Epidermal melanocyte (primary cell): ENCODE results near the gene POLK.
"Not testable (repeated sequence)": the region's sequence is repeated elsewhere in the genome, so short reads cannot be mapped to it uniquely, and the experiment has no call there.

ENCODE experiments used
- DNase-seq: peaks from one replicate; pipeline ENCODE4 v3.0.0; 2011; ENCODE audit warnings: low spot score; ENCODE audit not compliant: insufficient read length

Gene POLK

GRCh38 chr5:75510417-75510835 lies 1.3 kb upstream of the POLK start:
- no peak for DNase-seq

- no peak for DNase-seq
These were observed 756 bp upstream of the POLK start for GRCh38 chr5:75510836-75511434.

- no peak for DNase-seq
These were observed 838 bp downstream of the POLK start for GRCh38 chr5:75512383-75513074.

GRCh38 chr5:75513841-75514240 lies 2.1 kb downstream of the POLK start:
- DNase-seq = no peak

GRCh38 chr5:75514323-75514722 lies 2.6 kb downstream of the POLK start:
- no peak for DNase-seq

- no peak for DNase-seq
These were observed 8.1 kb downstream of the POLK start for GRCh38 chr5:75519761-75520160.

GRCh38 chr5:75521195-75521594 lies 9.5 kb downstream of the POLK start:
- no peak for DNase-seq

- DNase-seq = no peak
These were observed 10.3 kb downstream of the POLK start for GRCh38 chr5:75522025-75522424.

GRCh38 chr5:75522542-75522941 lies 10.9 kb downstream of the POLK start:
- no peak for DNase-seq

- DNase-seq = no peak
These were observed 11.6 kb downstream of the POLK start for GRCh38 chr5:75523275-75523674.

GRCh38 chr5:75524071-75524470 lies 12.4 kb downstream of the POLK start:
- no peak for DNase-seq

GRCh38 chr5:75524591-75524990 lies 12.9 kb downstream of the POLK start:
- DNase-seq = peak; percentile 36

- no peak for DNase-seq
These were observed 13.7 kb downstream of the POLK start for GRCh38 chr5:75525344-75525743.

GRCh38 chr5:75526070-75526469 lies 14.4 kb downstream of the POLK start:
- no peak for DNase-seq

- DNase-seq = no peak
These were observed 17.5 kb downstream of the POLK start for GRCh38 chr5:75529185-75529584.

- DNase-seq = no peak
These were observed 20.5 kb downstream of the POLK start for GRCh38 chr5:75532190-75532589.

GRCh38 chr5:75533716-75534115 lies 22.0 kb downstream of the POLK start:
- not testable (repeated sequence) for DNase-seq

GRCh38 chr5:75534734-75535133 lies 23.0 kb downstream of the POLK start:
- no peak for DNase-seq

GRCh38 chr5:75536147-75536546 lies 24.5 kb downstream of the POLK start:
- no peak for DNase-seq

- no peak for DNase-seq
These were observed 25.1 kb downstream of the POLK start for GRCh38 chr5:75536694-75537360.

- DNase-seq = no peak
These were observed 26.5 kb downstream of the POLK start for GRCh38 chr5:75538211-75538610.

GRCh38 chr5:75545131-75545530 lies 33.4 kb downstream of the POLK start:
- DNase-seq = no peak

- DNase-seq = no peak
These were observed 35.1 kb downstream of the POLK start for GRCh38 chr5:75546830-75547229.
